Neural cell (in vitro differentiated cells): ENCODE results near the gene GSE1. TPM values are rescaled to one million over a fixed set of nuclear protein-coding genes. Genes with fewer than 3 reads are reported as not detected.

Source experiments
- H2AFZ ChIP-seq: fragments of 200-600, 300-800 bp; sonication (generic), shearing (Covaris generic); 2 replicates; pipeline ENCODE4 v1.6.0; 2014; ENCODE audit warnings: low read depth, mild to moderate bottlenecking, antibody characterized with exemption, low read length, moderate library complexity
- H3F3A ChIP-seq: fragments of 200-600 bp; shearing (Covaris generic); 2 replicates; pipeline ENCODE4 v1.6.1; 2016; ENCODE audit warnings: mild to moderate bottlenecking, moderate library complexity, mixed read lengths, antibody characterized with exemption, low read length; ENCODE audit not compliant: insufficient read depth, poor library complexity, severe bottlenecking
- H3K27ac ChIP-seq: fragments of 200-600, 300-800 bp; sonication (generic), shearing (Covaris generic); 2 replicates; pipeline ENCODE4 v1.5.1; 2014; ENCODE audit warnings: mild to moderate bottlenecking, low read length, moderate library complexity
- H3K27me3 ChIP-seq: fragments of 300-800, 200-600 bp; sonication (generic), shearing (Covaris generic); 2 replicates; pipeline ENCODE4 v1.6.0; 2014; ENCODE audit warnings: mild to moderate bottlenecking, low read depth, low read length, moderate library complexity; ENCODE audit not compliant: insufficient read depth
- H3K36me3 ChIP-seq: fragments of 300-800, 200-600 bp; sonication (generic), shearing (Covaris generic); 2 replicates; pipeline ENCODE4 v1.5.1; 2014; ENCODE audit warnings: mild to moderate bottlenecking, antibody characterized with exemption, low read length, moderate library complexity; ENCODE audit not compliant: insufficient read depth
- H3K4me2 ChIP-seq: fragments of 300-800, 200-600 bp; sonication (generic), shearing (Covaris generic); 2 replicates; pipeline ENCODE4 v1.6.0; 2014; ENCODE audit warnings: mild to moderate bottlenecking, low read length
- H3K4me3 ChIP-seq: fragments of 300-800, 200-600 bp; sonication (generic), shearing (Covaris generic); 2 replicates; pipeline ENCODE4 v1.5.1; 2014; ENCODE audit warnings: mild to moderate bottlenecking, low read length, moderate library complexity
- H3K79me2 ChIP-seq: fragments of 200-600 bp; shearing (Covaris generic); replicated peaks from 2 replicates; pipeline ENCODE4 v1.6.0; 2014; ENCODE audit warnings: mild to moderate bottlenecking, low read length, moderate library complexity; ENCODE audit not compliant: insufficient read depth
- H3K9ac ChIP-seq: fragments of 300-800, 200-600 bp; sonication (generic), shearing (Covaris generic); 2 replicates; pipeline ENCODE4 v1.6.1; 2016; ENCODE audit warnings: mild to moderate bottlenecking, low read length, mixed read lengths
- H3K9me2 ChIP-seq: fragments of 200-600 bp; shearing (Covaris generic); 2 replicates; pipeline ENCODE4 v1.6.1; 2016; ENCODE audit warnings: mild to moderate bottlenecking, low read length, mixed read lengths; ENCODE audit not compliant: insufficient read depth
- H3K9me3 ChIP-seq: fragments of 200-600, 300-800 bp; sonication (generic), shearing (Covaris generic); 2 replicates; pipeline ENCODE4 v1.6.1; 2016; ENCODE audit warnings: mild to moderate bottlenecking, mixed run types, low read length, moderate library complexity, mixed read lengths
- H4K20me1 ChIP-seq: fragments of 200-600 bp; shearing (Covaris generic); 2 replicates; pipeline ENCODE4 v1.6.1; 2016; ENCODE audit warnings: mild to moderate bottlenecking, mixed run types; ENCODE audit not compliant: insufficient read depth
- EP300 ChIP-seq: fragments of 450-650 bp; conservative IDR thresholded peaks from 2 replicates; pipeline ENCODE4 v1.6.1; 2014; ENCODE audit warnings: antibody characterized with exemption, mild to moderate bottlenecking, moderate library complexity; ENCODE audit not compliant: poor library complexity, severe bottlenecking
- EZH2 ChIP-seq: fragments of 200-600, 300-800 bp; shearing (Covaris generic), sonication (generic); IDR thresholded peaks from 2 replicates; pipeline ENCODE4 v1.6.1; 2014; ENCODE audit warnings: antibody characterized with exemption, low read length, borderline replicate concordance, mild to moderate bottlenecking; ENCODE audit not compliant: insufficient read depth, poor library complexity, severe bottlenecking
- MXI1 ChIP-seq: fragments of 450-650 bp; conservative IDR thresholded peaks from 2 replicates; pipeline ENCODE4 v1.6.1; 2014; ENCODE audit warnings: antibody characterized with exemption, mild to moderate bottlenecking; ENCODE audit not compliant: poor library complexity, severe bottlenecking
- POLR2AphosphoS5 ChIP-seq: IDR thresholded peaks from 2 replicates; pipeline ENCODE4 v1.6.1; 2012
- RAD21 ChIP-seq: fragments of 450-650 bp; conservative IDR thresholded peaks from 2 replicates; pipeline ENCODE4 v1.6.1; 2014; ENCODE audit warnings: antibody characterized with exemption, mild to moderate bottlenecking, moderate library complexity
- SMC3 ChIP-seq: fragments of 450-650 bp; conservative IDR thresholded peaks from 2 replicates; pipeline ENCODE4 v1.6.1; 2014; ENCODE audit warnings: antibody characterized with exemption, mild to moderate bottlenecking, moderate library complexity; ENCODE audit not compliant: poor library complexity
- TAF1 ChIP-seq: IDR thresholded peaks from 2 replicates; pipeline ENCODE4 v1.6.1; 2012; ENCODE audit warnings: low read depth
- polyA plus RNA-seq: library from polyadenylated mRNA; depleted of rRNA; stranded (reverse); fragments of >200 nt; gene quantifications from 2 replicates; pipeline ENCODE4 v1.2.3, GENCODE V29; 2014
- TF ChIP-seq, protein P1 (sequence below): fragments of 450-650 bp; IDR thresholded peaks from 2 replicates; pipeline ENCODE4 v1.5.1; 2014; ENCODE audit warnings: antibody characterized with exemption, mild to moderate bottlenecking, moderate library complexity; ENCODE audit not compliant: poor library complexity, severe bottlenecking
- TF ChIP-seq, protein P2 (sequence below): IDR thresholded peaks from 2 replicates; pipeline ENCODE4 v1.6.1; 2012; ENCODE audit warnings: borderline replicate concordance

The GSE1 gene
- polyA plus RNA-seq, 1 donor from 2014 or later = 35.6 TPM

DNA sequence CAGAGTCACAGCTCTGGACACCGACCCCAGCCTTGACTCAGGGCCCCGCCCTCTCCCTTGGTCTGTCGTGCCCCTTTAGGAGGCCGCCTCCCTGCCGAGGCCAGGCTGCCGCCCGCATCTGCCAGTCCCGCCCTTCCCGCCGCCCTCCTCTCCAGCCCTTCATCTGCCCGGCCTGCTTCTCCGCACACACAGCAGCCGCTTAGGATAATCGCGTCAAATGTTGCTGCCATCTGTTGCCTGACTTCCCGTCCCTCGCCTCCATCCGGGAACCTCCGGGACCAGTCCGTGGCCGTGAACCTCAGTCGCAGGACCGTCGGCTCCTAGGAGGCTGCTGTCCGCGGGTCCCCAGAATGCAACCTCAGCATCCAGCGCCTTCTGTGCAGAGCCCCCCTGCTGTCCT is 11.9 kb downstream of the GSE1 start:
- Histone ChIP-seq H3K27ac (peak overlapping the region; percentile 95), H4K20me1 (peaks cover 14% of the 10 kb centered on the region), H3K4me2 (no peak overlapping the region), H3K9ac (peak overlapping the region; percentile 64), H3K4me3 (no peak overlapping the region), H3K27me3 (no peaks in the 10 kb centered on the region), H3K9me3 (no peaks in the 10 kb centered on the region), H3K79me2 (peaks cover 94% of the 10 kb centered on the region), H2AFZ (no peak overlapping the region), H3K36me3 (no peaks in the 10 kb centered on the region), H3K9me2 (no peaks in the 10 kb centered on the region), H3F3A (peaks cover 4% of the 10 kb centered on the region)
- TF ChIP-seq TAF1 (no peak), POLR2AphosphoS5 (peak; percentile 17), EP300 (no peak)
- TF ChIP-seq, protein P1, sequence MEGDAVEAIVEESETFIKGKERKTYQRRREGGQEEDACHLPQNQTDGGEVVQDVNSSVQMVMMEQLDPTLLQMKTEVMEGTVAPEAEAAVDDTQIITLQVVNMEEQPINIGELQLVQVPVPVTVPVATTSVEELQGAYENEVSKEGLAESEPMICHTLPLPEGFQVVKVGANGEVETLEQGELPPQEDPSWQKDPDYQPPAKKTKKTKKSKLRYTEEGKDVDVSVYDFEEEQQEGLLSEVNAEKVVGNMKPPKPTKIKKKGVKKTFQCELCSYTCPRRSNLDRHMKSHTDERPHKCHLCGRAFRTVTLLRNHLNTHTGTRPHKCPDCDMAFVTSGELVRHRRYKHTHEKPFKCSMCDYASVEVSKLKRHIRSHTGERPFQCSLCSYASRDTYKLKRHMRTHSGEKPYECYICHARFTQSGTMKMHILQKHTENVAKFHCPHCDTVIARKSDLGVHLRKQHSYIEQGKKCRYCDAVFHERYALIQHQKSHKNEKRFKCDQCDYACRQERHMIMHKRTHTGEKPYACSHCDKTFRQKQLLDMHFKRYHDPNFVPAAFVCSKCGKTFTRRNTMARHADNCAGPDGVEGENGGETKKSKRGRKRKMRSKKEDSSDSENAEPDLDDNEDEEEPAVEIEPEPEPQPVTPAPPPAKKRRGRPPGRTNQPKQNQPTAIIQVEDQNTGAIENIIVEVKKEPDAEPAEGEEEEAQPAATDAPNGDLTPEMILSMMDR = no peak

DNA sequence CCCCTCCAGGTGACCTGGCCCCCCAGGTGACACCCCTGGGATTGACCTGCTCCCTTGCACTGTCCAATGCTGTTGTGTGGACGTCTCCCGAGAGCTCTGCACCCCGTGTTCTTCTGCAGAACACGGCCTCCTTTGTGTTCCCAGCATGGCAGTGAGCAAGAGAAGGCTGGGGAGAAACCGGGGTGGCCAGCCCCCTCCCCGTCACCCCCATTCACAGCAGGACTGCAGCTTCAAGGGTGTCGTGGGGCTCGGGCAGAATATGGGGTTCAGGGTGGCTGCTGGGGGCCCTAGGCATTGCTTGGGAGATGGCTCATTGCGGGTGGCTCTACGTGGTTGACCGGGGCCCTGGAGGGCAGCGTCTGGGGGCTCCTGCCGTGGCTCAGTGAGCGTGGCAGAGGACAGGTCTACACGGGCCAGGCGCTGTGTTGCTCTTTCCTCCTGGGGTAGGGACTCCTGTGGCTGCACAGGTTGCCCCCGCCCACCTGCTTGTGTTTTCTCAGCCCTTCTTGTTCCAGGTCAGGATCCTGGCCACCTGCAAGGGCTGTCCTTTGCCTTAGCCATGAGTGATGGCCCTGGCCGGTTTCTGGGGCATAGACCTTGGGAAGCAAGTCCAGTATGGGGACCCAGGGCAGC is 12.5 kb downstream of the GSE1 start:
- Histone ChIP-seq H3F3A (peaks cover 4% of the 10 kb centered on the region), H3K9me2 (no peaks in the 10 kb centered on the region), H2AFZ (no peak overlapping the region), H3K4me2 (no peak overlapping the region), H3K9ac (peak overlapping the region; percentile 64), H4K20me1 (peaks cover 14% of the 10 kb centered on the region), H3K9me3 (no peaks in the 10 kb centered on the region), H3K79me2 (peaks cover 94% of the 10 kb centered on the region), H3K36me3 (no peaks in the 10 kb centered on the region), H3K4me3 (peak overlapping the region; percentile 58), H3K27ac (peak overlapping the region; percentile 95), H3K27me3 (no peaks in the 10 kb centered on the region)
- TF ChIP-seq EZH2 = no peak
- no peak for TF ChIP-seq TAF1
- no peak for TF ChIP-seq EP300
- TF ChIP-seq, protein P1 = no peak
- TF ChIP-seq POLR2AphosphoS5 = no peak
- no peak for TF ChIP-seq SMC3
- no peak for TF ChIP-seq RAD21
- no peak for TF ChIP-seq MXI1
- TF ChIP-seq, protein P2, sequence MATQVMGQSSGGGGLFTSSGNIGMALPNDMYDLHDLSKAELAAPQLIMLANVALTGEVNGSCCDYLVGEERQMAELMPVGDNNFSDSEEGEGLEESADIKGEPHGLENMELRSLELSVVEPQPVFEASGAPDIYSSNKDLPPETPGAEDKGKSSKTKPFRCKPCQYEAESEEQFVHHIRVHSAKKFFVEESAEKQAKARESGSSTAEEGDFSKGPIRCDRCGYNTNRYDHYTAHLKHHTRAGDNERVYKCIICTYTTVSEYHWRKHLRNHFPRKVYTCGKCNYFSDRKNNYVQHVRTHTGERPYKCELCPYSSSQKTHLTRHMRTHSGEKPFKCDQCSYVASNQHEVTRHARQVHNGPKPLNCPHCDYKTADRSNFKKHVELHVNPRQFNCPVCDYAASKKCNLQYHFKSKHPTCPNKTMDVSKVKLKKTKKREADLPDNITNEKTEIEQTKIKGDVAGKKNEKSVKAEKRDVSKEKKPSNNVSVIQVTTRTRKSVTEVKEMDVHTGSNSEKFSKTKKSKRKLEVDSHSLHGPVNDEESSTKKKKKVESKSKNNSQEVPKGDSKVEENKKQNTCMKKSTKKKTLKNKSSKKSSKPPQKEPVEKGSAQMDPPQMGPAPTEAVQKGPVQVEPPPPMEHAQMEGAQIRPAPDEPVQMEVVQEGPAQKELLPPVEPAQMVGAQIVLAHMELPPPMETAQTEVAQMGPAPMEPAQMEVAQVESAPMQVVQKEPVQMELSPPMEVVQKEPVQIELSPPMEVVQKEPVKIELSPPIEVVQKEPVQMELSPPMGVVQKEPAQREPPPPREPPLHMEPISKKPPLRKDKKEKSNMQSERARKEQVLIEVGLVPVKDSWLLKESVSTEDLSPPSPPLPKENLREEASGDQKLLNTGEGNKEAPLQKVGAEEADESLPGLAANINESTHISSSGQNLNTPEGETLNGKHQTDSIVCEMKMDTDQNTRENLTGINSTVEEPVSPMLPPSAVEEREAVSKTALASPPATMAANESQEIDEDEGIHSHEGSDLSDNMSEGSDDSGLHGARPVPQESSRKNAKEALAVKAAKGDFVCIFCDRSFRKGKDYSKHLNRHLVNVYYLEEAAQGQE = no peak
